ENCODE data around the gene CPSF4L. TPM values are rescaled to one million over a fixed set of nuclear protein-coding genes. Genes with fewer than 3 reads are reported as not detected.

Gene CPSF4L
- total and polyA plus RNA-seq, 2 of the 13 experiments (the other 11 are each of a cell fraction or from before 2014, with no cell fraction given) = 0.73 to 1.6 TPM

DNA sequence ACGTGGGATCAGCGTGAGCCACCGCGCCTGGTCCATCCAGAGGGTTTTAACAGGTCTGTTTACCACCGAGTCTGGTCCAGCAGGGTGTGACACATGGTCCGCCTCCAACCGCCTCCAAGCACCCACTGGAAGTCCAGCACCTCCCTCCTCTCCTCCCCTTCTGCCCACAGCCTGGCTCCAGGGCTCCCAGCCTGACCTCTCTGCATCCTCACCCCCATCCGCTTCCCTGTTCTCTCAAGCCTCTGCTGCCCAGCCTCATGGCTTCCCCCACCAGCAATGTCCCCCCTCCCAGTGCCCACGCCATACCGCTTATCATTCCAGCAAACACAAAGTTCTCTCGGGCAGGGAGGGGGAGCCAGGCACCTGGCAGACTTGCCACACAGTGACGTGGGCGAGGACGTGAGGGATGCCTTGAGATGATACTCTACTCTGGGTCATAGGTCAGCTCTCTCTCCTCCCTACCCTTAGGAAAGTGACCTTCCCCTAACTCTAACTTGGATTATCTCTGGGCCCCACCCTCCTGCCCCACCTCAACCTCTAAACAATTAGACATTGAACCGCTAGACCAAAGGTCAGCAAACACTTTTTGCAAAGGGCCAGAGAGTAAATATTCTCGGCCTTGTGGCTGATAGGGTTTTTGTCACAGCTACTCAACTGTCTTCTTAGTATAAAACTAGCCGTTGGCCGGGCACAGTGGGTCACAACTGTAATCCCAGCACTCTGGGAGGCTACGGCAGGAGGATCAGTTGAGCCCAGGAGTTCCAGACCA, 27.0 kb upstream of the CPSF4L start (continued):
- TF ChIP-seq, protein P1, sequence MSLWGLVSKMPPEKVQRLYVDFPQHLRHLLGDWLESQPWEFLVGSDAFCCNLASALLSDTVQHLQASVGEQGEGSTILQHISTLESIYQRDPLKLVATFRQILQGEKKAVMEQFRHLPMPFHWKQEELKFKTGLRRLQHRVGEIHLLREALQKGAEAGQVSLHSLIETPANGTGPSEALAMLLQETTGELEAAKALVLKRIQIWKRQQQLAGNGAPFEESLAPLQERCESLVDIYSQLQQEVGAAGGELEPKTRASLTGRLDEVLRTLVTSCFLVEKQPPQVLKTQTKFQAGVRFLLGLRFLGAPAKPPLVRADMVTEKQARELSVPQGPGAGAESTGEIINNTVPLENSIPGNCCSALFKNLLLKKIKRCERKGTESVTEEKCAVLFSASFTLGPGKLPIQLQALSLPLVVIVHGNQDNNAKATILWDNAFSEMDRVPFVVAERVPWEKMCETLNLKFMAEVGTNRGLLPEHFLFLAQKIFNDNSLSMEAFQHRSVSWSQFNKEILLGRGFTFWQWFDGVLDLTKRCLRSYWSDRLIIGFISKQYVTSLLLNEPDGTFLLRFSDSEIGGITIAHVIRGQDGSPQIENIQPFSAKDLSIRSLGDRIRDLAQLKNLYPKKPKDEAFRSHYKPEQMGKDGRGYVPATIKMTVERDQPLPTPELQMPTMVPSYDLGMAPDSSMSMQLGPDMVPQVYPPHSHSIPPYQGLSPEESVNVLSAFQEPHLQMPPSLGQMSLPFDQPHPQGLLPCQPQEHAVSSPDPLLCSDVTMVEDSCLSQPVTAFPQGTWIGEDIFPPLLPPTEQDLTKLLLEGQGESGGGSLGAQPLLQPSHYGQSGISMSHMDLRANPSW (CRISPR knock-in tag; IDR thresholded peaks at IDR 0.05; ENCODE audit: borderline replicate concordance) = peak; percentile 73; the same call in 1 of the 2 replicates
- TF ChIP-seq TMF1 (CRISPR knock-in tag; IDR thresholded peaks at IDR 0.05; ENCODE audit: low read depth) (no peak), ZNF17 (CRISPR knock-in tag; IDR thresholded peaks at IDR 0.05) (no peak), ZSCAN25 (CRISPR knock-in tag; IDR thresholded peaks at IDR 0.05) (peak; percentile 85), ZNF749 (CRISPR knock-in tag; IDR thresholded peaks at IDR 0.05; ENCODE audit: borderline replicate concordance) (no peak), MYC (CRISPR knock-in tag; IDR thresholded peaks at IDR 0.05; ENCODE audit: borderline replicate concordance) (peak; percentile 88), ARNT2 (CRISPR knock-in tag; IDR thresholded peaks at IDR 0.05; ENCODE audit: low read depth) (no peak; the same call in 1 of the 2 replicates), CHCHD3 (CRISPR knock-in tag; IDR thresholded peaks at IDR 0.05) (no peak), ZNF501 (CRISPR knock-in tag; IDR thresholded peaks at IDR 0.05) (peak; percentile 96), PRPF4 (IDR thresholded peaks at IDR 0.05; ENCODE audit: low read depth, low read length, poor library complexity, severe bottlenecking) (no peak), AGO2 (optimal IDR thresholded peaks at IDR 0.05; ENCODE audit: low read depth, low read length) (peak; percentile 75), ASH2L (IDR thresholded peaks at IDR 0.05; ENCODE audit: insufficient read length, low read depth, low read length) (peak; percentile 88)
- TF ChIP-seq, protein P2, sequence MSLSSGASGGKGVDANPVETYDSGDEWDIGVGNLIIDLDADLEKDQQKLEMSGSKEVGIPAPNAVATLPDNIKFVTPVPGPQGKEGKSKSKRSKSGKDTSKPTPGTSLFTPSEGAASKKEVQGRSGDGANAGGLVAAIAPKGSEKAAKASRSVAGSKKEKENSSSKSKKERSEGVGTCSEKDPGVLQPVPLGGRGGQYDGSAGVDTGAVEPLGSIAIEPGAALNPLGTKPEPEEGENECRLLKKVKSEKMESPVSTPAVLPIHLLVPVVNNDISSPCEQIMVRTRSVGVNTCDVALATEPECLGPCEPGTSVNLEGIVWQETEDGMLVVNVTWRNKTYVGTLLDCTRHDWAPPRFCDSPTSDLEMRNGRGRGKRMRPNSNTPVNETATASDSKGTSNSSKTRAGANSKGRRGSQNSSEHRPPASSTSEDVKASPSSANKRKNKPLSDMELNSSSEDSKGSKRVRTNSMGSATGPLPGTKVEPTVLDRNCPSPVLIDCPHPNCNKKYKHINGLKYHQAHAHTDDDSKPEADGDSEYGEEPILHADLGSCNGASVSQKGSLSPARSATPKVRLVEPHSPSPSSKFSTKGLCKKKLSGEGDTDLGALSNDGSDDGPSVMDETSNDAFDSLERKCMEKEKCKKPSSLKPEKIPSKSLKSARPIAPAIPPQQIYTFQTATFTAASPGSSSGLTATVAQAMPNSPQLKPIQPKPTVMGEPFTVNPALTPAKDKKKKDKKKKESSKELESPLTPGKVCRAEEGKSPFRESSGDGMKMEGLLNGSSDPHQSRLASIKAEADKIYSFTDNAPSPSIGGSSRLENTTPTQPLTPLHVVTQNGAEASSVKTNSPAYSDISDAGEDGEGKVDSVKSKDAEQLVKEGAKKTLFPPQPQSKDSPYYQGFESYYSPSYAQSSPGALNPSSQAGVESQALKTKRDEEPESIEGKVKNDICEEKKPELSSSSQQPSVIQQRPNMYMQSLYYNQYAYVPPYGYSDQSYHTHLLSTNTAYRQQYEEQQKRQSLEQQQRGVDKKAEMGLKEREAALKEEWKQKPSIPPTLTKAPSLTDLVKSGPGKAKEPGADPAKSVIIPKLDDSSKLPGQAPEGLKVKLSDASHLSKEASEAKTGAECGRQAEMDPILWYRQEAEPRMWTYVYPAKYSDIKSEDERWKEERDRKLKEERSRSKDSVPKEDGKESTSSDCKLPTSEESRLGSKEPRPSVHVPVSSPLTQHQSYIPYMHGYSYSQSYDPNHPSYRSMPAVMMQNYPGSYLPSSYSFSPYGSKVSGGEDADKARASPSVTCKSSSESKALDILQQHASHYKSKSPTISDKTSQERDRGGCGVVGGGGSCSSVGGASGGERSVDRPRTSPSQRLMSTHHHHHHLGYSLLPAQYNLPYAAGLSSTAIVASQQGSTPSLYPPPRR (CRISPR knock-in tag; IDR thresholded peaks at IDR 0.05; ENCODE audit: borderline replicate concordance) = peak; percentile 95
- TF ChIP-seq, protein P3, sequence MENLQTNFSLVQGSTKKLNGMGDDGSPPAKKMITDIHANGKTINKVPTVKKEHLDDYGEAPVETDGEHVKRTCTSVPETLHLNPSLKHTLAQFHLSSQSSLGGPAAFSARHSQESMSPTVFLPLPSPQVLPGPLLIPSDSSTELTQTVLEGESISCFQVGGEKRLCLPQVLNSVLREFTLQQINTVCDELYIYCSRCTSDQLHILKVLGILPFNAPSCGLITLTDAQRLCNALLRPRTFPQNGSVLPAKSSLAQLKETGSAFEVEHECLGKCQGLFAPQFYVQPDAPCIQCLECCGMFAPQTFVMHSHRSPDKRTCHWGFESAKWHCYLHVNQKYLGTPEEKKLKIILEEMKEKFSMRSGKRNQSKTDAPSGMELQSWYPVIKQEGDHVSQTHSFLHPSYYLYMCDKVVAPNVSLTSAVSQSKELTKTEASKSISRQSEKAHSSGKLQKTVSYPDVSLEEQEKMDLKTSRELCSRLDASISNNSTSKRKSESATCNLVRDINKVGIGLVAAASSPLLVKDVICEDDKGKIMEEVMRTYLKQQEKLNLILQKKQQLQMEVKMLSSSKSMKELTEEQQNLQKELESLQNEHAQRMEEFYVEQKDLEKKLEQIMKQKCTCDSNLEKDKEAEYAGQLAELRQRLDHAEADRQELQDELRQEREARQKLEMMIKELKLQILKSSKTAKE (CRISPR knock-in tag; IDR thresholded peaks at IDR 0.05; ENCODE audit: borderline replicate concordance) = peak; percentile 93
- TF ChIP-seq, protein P4, sequence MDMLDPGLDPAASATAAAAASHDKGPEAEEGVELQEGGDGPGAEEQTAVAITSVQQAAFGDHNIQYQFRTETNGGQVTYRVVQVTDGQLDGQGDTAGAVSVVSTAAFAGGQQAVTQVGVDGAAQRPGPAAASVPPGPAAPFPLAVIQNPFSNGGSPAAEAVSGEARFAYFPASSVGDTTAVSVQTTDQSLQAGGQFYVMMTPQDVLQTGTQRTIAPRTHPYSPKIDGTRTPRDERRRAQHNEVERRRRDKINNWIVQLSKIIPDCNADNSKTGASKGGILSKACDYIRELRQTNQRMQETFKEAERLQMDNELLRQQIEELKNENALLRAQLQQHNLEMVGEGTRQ (IDR thresholded peaks at IDR 0.05; ENCODE audit: low read depth, low read length) = no peak
- TF ChIP-seq, protein P4 (CRISPR knock-in tag; IDR thresholded peaks at IDR 0.05; ENCODE audit: borderline replicate concordance) = no peak

Data from HepG2 (cell line).